Activated T-cell treated with anti-CD3 and anti-CD28 coated beads, Interleukin-2, amount 50 U/mL, for 1 hour (primary cell): ENCODE results near the gene HSF2.

Source experiments
- DNase-seq: peaks from one replicate; pipeline ENCODE4 v3.0.0-alpha.2; 2020

The HSF2 gene, protein sequence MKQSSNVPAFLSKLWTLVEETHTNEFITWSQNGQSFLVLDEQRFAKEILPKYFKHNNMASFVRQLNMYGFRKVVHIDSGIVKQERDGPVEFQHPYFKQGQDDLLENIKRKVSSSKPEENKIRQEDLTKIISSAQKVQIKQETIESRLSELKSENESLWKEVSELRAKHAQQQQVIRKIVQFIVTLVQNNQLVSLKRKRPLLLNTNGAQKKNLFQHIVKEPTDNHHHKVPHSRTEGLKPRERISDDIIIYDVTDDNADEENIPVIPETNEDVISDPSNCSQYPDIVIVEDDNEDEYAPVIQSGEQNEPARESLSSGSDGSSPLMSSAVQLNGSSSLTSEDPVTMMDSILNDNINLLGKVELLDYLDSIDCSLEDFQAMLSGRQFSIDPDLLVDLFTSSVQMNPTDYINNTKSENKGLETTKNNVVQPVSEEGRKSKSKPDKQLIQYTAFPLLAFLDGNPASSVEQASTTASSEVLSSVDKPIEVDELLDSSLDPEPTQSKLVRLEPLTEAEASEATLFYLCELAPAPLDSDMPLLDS

DNA sequence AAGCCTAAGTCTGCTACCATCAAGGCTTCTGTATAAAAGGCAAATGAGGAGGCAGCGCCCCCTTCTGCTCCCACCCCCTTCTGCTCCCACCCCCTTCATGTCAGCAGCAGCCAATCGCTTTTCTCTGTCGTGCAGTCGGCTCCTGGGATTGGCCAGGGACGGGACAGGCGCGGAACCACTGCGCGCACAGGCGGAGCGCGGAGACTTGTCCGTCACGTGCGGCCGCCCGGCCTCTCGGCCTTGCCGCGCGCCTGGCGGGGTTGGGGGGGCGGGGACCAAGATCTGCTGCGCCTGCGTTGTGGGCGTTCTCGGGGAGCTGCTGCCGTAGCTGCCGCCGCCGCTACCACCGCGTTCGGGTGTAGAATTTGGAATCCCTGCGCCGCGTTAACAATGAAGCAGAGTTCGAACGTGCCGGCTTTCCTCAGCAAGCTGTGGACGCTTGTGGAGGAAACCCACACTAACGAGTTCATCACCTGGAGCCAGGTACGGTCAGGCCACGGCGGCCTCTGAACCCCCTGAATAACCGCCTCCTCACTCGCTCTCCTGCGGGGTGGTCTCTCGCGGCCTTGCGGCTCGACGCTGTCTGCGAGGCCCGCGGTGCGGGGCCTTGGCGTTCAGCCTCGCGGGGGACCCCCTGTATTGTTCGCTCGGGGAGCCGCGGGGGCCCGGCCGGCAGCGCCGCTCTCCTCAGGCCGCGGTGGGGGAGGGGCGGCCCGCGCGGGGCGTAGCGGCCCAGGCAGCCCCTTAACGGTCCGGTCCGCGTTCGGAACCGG is at the start of gene HSF2:
TSS of gene HSF2 (plus strand) at position 305 of the 773 bp plus-strand sequence. CDS start at position 391, 86 bp downstream.
- DNase-seq, result peak; percentile 89

- no peak for DNase-seq
These were observed 46.3 kb upstream of the HSF2 start for GRCh38 chr6:122352981-122353664.

- no peak for DNase-seq
These were observed 38.6 kb upstream of the HSF2 start for GRCh38 chr6:122360809-122361208.

- no peak for DNase-seq
These were observed 38.0 kb upstream of the HSF2 start for GRCh38 chr6:122361314-122361979.

- DNase-seq, result no peak
These were observed 35.5 kb upstream of the HSF2 start for GRCh38 chr6:122363769-122364483.

- no peak for DNase-seq
These were observed 33.6 kb upstream of the HSF2 start for GRCh38 chr6:122365775-122366403.

DNA sequence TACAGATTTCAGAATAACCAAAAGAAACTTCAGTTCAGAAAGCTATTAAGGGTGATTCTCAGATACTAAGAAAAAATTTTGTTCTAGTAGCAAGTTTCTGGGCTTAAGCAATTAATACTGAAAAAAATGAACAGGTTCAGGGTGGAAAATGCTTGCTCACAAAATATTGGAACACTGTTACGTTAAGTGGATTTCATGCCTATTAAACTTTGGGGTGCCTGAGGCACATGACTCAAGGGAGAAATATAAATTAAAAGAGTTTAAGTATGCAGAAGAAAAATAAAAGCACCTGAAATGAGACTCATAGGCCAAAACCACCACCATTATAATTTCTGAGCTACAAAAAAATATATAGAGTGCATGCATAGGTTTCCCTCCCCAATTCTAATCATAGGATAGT is 32.3 kb upstream of the HSF2 start:
- no peak for DNase-seq

DNA sequence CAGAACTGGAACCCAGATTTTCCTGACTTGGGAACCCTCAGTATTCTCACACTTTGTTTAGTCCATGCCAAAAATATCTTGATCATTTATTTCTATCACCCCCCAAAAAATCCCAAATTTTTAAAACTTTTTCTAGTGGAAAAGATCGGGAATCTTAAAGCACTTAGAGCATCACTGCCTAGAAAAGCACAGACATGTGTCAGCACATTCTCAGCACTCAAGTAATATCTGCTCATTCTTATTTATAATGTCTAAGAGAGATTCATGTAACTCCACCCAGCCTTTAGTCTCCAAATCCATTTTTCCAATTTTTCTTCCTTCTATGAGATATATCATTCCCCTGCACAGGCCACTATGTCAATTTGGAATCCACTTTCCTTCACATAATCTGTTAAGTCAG is 29.9 kb upstream of the HSF2 start:
- DNase-seq, result no peak

- DNase-seq, result no peak
These were observed 26.8 kb upstream of the HSF2 start for GRCh38 chr6:122372647-122373046.

DNA sequence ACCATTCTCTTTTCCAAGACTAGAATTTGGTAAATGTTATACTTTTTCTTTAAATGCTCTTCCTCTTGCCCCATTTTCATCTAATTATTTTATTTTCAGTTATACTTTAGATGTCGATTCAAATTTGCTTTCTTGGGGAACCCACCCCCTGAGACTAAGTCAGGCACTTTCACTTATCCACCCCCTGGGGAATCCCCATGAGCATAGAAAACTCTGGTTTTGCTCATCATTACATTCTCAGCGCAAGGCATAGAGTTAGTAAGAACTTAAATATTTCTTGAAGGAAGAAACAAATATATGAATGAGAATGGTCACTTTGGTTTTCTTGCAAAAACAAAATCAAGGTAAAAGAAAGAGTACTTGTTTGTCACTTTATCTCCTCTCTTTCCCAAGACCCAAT is 25.1 kb upstream of the HSF2 start:
- no peak for DNase-seq

GRCh38 chr6:122376246-122376645 is 23.2 kb upstream of the HSF2 start:
- DNase-seq, result no peak

GRCh38 chr6:122381494-122382265 is 17.8 kb upstream of the HSF2 start:
- DNase-seq, result peak; percentile 45

DNA sequence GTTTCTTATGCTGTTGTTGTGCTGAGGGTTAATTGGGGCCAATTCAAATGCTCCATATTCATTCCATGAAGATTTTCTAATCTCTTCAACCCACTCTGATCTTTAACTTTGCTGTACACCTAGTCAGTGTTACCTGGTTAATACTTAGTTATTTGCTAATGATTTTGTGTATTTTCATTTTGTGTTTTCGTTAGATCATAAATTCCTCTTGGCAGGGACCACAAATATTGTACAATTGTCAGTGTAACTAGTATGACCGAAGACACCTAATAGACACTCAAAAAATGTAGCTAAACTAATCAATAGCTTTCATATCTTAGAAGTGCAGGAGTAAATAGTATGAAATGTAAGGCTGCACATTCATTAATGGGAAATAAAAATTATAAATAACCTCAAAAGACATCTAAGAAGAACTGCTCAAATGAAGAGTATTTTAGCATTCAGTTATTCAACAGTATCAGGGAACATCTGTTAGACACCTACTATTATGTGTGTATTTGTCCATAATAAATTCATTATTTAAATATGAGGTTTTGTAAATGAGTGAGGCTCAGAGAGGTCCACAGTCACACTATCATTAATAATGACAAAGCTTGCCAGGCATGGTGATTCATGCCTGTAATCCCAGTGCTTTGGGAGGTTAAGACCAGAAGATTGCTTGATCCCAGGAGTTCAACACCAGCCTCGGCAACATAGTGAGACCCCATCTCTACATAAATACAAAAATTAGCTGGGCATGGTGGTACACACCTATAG is 13.4 kb upstream of the HSF2 start:
- DNase-seq, result no peak

DNA sequence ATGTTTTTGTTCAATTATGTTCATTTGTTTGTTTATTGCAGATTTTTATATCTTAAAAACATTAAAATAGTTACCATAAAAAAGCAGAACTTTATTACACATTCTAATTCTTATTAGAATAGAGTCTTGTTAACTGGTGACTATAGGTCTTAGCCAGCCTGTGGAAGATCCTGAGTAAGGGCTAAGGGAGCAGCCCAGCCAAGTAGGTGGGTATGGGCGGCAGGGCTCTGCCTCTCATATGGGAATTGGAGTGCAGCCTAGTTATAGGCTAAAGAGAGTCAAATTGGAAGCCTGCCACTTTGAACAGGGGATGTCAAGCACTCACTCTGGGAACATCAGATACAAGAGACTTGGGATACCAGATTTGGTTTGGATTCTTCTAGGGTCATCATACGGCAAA is 10.5 kb upstream of the HSF2 start:
- DNase-seq, result no peak

DNA sequence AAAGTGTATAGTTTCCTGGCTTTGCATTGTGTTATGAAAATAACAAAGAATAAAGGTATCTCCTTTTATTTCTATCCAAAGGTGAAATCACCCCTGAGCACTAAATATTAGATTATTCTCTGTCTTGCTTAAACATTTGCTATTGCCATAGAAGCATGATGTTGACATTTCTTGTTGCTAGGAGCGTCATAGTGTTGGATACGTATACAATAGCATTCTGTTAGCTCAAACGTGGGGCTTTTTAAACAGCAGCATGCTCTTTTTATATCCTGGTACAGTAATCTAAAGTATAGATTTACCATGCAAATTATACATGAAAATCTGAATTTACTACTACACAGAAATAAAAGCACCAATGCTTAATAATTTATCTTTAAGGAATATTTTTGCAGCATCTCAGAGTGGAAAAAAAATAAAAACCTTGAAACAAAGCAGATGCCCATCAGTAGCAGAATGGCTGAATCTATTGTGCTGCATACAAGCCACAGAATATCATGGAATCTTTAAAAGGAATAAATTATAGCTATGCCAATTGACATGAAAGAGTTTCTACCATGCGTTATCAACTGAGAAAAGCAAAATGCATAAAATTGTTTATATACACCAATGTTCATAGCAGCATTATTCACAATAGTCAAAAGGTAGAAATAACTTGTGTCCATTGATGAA is 9.6 kb upstream of the HSF2 start:
- no peak for DNase-seq

DNA sequence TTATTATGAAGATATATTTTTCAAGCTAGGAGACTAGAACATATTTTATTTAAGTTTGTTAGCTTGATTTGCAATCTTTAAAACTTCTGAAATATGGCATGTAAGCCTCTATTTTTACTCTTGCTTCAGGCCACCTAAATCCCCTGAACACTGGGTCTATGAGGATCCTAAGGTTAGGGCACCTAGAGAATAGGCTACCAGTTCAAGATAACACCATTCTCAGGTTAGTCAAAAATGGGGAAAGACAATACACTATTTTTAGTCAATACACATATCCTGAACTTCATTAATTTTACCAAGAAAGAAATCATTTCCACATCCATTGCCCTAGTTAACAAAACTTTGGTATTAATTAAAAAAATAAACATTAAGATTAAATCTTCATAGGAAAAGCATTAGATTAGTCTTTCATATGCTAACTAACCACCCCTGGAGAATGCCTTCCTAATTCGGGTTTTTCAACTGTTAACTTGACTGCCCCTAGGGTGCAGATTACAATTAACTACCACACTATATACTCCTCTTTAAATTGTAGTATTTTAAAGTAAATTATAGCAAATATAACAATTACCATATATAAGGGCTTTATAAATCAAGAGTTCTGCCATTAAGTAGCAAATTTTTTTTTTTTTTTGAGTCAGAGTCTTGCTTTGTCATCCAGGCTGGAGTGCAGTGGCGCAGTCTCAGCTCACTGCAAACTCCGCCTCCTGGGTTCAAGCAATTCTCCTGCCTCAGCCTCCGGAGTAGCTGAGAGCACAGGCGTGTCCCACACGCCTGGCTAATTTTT is 6.7 kb upstream of the HSF2 start:
- DNase-seq, result no peak

DNA sequence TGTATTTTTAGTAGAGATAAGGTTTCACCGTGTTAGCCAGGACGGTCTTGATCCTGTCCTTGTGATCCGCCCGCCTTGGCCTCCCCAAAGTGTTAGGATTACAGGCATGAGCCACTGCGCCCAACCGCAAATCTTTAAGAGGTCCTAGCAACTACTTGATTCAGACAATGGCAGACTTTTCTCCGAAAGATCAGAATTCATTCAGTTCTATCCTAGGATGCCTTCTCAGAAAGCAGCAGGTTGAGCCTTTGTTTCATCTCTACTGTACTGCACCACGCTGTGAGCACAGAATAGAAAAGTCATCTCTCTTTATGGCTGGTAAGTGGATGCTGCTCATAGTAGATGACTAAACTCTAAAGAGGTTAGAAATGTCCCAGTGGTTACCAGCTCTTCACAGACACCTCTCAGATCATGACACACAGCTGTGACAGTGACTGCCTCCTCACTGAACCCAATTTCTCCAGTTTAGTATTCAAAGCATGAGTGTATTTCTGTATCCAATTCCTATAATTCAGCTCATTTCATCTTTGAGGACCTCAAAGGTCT is 6.0 kb upstream of the HSF2 start:
- DNase-seq, result no peak

DNA sequence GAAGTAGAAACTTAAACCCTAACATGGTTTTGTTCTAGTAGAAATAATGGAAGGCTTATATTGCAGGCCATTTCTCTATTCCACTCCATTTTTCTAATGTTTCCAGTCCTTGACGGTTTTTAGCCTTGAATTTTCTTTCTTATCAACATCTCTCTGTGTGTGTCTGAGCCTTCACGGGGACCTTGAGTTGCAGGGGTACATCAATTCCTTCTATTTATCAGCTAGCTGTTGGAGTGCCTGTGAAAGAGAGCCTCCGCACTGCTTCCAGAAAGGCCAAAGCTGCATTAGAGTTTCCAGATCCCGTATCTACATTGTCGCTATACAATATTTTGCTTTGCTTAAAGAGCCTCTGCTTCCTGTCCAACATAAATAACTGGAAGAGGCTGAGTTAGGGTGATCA is 5.4 kb upstream of the HSF2 start:
- DNase-seq, result no peak

DNA sequence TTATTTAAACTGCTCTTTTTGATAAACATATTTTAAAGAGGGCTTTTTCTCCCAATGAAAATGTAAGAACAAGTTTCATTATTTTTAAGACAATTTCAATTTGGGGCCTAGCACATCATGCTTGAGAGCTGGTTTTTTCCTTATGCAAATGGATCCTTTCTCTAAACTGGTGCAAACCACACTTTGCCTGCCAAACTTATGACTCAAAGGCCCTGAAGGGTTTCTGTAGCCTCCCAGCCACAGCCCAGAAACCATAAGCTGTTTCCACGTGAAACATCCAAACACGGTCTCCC is 451 bp upstream of the HSF2 start:
- no peak for DNase-seq
